HG03571 (cell line): Measurements from ENCODE around the gene JAG1.

Experiments used
- ATAC-seq: cut with Tn5 transposase; IDR thresholded peaks from one replicate; pipeline ENCODE4 v1.9.1; 2021; ENCODE audit not compliant: unreplicated experiment

The JAG1 gene

DNA sequence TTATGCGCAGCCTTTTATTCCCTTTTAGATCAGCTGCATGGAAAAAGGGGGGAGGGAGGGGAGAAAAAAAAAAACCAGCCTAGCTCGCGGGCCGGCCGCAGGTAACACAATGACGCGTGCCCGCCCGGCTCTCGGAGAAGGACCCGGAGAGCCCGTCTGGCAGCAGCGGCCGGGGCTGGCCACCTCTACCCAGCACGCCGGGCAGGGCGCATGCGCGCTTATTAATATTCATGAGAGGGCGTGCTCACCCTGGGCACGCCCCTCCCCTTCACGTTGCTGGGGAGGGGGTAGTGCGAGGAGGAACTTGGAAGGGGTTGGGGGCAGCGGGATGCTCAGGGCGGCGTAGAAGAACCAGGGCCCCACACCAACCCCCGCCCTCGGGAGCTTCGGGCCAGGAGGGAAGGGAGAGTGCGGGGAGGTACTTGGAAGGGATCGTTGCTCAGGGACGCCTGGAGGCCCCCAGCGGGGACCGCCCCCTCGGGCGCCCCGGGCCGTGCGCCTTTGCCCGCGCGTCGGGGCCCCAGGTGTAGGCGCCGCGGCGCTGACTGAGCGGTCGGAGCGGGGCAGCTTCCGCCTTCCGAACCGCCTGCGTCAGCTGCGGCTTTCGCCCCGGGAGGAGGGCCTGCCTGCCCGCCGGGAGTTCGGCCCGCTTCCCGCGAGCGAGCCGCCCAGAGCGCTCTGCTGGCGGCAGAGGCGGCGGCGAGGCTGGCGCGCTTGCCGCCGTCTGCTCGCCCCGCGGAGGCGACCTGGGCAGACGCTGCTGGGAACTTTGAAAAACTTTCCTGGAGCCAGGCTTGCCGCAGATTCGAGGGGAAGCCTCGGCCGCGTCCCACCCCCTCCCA, at the start of gene JAG1:
TSS of gene JAG1 (minus strand) at position 158 of the 842 bp plus-strand sequence. CDS start 469 bp downstream, outside the sequence.
- peak; percentile 64 for ATAC-seq

DNA sequence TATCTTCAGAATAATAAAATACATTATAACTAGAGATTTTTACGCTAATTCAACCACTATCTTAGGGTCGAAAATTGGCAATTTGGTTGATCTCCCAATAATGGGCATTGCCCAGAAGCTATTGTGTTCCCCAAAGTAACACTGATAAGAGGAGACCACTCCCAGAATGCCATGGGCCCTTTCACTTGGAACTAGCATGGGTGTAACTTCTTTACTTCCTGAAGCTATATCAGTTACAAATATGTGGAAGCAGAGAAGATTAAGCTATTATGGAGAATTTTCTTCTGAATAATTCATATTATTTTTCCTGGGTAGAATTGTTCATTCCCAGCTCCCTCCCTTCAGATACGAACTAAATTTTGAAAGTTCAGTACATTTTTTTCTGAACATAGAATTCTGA, 48.2 kb upstream of the JAG1 start:
- ATAC-seq = no peak

DNA sequence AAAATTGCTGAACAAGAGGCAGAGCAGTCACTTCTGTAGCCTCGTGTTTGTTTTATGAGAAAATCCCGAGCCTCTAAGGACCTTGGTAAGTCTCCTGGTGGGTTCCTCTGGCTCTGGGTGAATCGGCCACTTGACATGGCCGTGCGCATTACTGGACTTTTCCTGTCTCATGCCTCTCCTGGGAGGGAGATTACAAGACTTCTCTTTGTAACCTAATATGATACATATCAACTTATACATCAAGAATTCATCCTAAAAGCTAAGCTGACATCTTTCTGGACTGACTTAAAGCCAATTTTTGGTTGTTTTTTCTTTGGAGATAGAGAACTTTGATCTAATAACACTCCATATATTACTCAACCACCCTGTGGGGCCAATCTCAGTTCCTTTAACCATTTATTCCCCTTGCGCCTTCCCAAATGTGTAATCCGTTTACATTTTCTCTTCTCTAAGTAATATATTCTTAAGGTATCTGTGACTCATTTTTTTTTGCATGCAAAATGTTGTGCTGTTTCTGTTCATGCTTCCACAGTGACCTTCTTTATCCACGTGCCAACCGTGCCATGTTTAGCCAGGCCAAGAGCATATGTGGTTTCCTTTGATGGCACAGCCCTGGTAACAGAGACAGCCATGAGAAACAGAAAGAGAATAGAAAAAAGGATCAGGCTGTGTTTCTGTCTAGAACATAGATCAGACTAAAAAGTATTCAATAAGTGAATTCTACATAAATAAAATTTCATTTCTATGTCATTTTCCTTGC, 47.5 kb upstream of the JAG1 start:
- no peak for ATAC-seq

DNA sequence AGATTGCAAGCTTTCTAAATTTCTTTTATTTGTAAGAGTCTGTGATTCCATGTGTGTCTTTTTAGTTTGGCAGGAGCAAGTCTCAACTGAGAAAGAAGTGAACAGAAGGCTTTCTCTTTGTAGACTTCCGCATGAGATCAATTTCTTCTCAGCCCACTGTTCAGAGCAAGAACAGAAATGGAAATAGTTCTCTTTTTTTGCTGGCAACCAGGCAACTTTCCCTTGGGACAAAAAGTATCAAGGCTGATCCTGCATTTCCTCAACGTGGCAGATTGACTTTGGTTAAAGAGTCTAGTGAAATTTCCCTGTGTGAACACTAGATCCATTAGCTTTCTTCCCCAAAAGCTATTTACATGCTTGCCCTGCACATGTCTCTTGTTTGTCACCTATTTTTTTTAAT, 46.8 kb upstream of the JAG1 start:
- ATAC-seq = no peak

DNA sequence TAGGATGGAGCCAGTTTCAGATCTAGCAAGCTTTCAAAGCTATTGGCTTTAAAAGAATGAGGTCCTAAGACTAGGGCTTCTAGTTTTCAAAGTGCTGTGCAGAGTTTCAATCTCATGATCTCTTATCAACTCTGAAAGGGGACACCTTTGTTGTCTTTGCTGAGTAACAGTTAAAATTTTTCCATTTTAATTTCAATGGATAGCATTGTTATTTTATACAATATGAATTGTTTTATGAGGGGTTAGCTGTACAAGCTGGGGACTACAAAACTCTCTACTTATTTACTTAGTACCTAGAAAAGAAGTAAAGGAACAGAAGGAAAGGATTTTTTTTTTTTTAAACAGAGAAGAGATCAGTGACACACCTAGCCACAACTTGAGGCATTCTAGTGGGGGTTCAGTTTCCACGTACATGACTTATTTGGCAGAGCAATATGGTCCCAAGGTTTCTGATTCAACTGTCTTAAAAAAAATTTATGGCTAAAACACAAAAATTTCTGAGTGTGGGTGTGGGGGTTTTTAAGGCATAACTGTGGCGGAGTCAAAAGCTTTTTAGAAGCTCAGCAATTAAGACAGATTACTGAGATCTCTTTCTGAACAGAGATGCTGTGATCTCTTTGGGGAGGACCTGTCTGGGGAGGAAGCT, 46.1 kb upstream of the JAG1 start:
- ATAC-seq = no peak

DNA sequence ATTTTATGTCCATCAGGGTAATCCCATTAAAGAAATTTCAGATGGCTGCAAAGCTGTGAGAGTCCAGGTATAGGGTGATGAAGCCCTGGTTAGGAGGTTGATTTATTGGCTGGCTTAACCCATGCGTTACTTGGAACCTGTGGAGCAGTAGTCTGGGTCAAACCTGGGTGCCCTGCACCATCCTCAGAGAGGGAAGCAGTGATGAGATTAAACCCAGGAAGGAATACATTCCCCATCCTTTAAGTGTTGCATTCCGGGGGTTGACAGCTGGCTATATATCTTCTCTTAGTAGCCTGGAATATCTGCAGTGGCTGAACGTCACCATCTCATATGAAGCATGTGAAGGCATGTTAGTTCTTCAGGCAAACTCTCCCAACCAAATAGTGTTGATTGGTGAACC, 44.9 kb upstream of the JAG1 start:
- no peak for ATAC-seq

DNA sequence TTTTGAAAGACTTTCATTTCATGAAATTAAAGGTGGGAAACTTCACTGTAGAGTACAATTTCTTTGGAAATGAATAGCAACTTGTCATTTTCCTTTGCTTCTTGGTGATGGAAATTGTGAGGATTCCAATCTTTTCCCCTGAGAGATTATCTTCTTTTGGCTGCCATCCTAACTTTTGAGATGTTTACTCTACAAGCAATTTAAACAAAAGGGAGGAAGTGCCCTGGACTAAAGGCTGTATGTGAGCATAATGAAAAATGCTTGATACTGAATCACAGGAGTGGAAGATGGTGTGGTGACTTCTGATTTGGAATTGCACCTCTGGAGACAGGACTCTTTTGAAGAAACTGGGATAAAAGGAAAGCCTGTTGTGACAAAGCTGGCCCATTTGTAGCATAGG, 43.1 kb upstream of the JAG1 start:
- no peak for ATAC-seq

DNA sequence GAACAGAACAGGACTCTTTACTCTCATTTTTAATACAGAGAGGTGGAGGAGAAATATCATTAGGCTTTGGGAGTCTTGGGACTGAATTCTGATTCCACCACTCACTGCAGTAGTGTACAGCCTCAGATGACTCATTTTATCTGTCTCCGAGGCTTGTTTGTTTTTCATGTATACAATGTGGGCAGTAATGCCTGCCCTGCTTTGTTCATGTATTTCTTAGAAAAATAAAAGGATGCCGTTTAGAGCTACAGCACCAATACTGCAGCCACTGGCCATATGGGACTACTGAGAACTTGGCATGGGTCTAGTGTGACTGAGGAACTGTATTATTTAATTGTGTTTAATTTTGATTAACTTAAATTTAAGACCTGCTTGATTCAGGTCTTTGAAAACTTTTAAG, 41.2 kb upstream of the JAG1 start:
- ATAC-seq = no peak

DNA sequence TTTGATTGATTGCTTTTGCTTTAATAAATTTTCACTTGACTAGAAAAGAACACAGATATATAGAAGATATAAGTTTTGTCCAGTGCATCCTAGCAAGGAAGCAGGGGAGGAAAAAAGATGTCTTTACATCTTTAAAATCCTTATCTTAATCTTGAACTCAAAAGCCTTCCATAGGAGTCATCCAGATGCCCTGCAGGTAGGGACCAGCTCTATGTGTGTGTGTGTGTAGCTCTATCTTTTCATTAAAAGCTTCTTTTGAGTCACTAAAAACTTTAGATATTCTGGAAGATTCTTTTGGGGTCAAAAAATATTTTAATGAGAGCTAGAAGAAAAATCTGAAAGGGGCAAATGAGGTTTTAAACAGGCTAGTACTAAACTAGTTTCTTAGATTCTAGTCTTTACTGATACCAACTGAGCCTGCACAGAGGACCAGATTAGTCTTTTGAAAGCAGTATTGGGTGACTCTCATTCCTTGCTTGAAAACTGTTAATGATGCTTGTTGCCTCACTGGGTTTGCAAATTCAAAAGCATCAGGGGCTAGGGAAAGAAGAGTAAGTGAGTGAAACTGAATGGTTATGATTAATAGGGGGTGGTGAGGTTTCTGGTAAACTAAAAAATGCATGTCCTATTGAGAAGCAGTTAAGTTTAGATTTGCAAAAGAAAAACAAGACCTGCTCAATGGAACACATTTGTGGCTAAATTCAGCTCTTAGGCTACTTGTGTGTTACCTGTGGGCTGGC, 40.6 kb upstream of the JAG1 start:
- no peak for ATAC-seq

DNA sequence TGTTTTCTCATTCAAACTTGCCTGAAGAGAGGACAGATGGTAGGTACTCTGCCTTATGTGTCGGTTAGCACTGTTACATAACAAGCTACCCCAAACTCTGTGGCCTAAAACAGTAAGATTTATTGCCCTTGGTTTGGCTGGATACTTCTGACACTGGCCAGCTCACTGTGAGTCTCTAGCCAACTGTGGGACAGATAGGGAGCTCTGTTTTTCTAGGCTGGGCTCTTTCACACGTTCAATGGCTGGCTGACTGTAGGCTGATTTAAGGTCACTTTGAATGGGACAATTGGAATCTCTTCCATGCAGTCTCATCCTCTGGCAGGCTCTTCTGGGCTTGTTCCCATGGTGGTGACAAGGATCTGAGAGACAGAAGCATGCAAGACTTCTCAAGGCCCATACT, 39.4 kb upstream of the JAG1 start:
- ATAC-seq = no peak

DNA sequence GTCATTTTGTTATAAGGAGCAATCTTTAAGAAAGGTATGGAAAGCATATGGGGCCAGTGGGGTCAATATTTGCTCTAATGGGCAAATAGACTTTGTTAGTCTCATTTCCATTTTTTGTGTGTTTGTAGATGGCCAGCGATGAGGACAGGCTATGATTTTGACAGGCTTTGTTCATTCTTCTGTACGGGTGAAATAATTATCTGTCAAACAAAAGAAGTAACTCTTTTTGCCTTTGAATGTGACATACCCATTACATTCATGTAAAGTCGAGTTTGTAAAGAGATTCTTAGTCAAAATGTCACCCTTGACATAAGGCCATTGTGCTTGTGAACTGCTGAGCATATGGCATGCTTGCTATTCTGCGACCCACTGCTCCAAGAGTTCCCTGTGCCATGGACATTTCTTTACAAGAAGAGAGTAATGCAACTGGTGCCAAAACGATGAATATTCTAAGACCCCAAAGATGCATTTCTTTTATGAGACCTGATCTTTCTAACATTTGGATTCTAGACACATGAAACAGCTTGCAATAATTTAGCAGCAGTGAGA, 38.2 kb upstream of the JAG1 start:
- ATAC-seq = no peak

DNA sequence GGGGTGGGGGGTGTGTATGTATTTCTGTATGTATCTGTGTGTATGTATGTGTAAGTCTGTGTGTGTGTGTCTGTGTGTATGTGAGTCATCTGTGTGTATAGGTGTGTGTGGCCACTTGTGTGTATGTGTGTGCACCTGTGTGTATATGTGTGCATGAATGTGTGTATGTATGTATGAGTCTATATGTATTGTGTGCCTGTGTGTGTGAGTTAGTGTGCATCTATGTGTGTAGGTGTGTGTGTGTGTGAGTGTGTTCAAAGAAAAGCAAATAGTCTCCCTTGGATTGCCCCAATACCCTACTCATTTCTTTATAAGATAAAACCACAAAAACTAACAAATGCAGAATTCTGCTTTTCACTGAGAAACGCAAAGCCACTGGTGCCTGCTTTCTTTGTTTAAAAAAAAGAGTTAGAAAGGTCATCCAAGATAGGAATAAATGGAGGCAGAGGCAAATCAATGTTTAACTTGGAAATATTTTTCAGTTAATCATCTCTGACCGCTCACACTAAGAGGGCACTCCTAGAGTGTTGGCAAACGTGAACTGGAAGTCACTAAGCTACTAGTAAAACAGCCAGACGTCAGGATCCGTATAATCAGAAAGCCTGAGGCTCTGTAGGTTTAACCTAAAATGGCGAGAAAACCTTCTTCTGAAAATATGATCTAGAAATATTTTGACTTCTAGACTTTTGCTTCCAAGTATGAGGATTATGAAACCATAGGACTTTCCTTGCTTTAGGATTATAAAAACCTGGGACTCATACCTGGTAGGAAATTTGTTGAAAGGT, 37.4 kb upstream of the JAG1 start:
- no peak for ATAC-seq

DNA sequence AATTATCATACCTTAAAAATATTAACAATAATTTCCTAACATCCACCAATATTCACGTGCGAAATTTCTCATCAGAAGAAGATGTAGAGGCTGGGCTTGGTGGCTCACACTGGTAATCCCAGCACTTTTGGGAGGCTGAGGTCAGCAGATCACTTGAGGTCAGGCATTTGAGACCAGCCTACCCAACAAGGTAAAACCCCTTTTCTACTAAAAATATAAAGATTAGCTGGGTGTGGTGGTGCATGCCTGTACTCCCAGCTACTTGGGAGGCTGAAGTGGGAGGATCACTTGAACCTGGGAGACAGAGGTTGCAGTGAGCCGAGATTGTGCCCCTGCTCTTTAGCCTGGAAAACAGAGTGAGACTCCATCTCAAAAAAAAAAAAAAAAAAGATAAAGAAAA, 36.1 kb upstream of the JAG1 start:
- ATAC-seq = no peak

DNA sequence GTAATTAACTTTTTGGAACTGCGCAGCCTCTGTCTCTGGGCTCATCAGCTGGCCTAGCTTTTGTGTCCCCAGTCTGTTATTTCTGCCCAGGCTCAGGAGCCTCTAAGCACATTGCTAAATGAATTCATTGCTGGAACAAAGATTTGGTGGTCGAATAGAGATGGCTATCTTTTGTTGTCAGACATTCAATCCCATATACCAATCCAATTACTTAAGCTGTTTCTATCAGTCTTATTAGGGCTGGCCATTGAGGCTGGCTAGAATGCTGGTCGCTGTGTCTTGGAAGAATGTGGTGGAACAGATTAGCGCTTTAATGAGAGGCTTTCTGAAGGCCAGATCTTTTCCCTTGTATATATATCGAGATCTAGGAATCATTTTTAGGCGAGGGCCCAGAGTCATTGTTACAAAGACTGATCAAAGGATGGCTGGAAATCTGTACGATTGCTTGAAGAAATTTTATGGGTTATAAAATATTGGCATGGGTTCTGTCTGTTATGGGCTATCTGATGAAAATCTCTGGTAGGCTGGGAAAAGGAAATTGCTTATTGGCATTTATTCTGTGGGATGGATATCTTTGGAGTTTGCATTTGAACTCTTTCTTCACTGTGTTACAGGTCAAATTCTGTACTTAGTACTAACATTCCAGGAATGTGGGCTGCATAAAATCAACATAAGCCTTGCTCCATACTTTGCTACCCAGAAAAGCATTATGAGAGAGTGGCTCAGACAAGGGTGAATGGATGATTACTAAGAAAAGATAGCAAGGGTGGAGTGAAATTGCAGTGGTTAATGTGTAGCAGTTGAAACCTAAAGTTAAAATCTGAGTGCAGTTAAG, 34.8 kb upstream of the JAG1 start:
- no peak for ATAC-seq

DNA sequence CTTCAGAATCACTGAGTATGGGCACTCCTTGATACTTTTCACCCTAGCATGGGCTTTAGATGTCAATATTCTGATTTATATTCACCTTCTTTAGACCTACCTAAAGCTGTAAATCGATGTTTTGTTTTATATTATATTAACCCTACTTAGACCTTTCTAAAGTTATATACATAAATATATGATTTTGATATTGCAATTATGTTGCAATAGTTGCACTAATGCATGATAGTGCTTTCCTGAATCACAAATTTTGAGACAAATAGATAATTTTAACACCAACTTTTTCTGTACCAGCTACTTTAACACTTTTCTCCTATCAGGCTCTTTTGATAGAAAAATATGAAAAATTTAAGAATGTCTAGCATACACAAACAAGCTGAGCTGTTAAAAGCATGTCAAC, 34.0 kb upstream of the JAG1 start:
- ATAC-seq = no peak

DNA sequence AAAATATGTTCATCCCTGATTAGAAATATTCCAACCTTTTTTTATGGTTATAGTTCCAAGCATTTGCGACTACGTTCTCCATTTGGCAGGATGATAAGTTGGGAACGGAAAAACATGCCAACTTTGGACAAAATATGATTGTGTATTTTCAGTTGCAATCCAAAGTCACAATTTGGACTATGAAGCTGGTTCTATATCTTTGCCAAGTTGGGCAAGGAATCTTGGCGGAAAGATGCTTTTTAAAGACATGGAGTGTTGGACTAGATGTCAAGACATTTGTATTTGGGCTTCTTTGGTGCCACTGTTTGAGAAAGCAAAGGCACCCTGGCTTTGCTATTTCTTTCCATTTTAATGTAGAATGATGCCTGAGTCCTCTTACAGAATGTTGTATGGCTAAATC, 33.3 kb upstream of the JAG1 start:
- ATAC-seq = no peak

DNA sequence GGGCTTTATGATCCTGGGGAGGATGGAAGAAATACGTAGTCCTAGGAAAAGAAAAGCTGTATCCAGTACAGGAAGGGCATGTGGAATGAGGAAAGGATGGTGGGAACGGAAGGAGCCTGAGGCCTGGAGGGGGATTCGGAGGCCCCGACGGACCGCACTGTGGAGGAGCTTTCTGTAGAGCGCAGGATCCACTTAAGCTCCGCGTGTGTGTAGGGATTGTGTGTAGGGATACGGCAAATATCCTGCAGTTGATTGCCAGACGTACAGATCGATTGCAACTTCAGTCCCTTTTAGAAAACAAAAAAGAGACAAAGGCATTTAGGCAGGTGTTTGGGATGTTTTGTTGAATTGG, 32.6 kb upstream of the JAG1 start:
- no peak for ATAC-seq

DNA sequence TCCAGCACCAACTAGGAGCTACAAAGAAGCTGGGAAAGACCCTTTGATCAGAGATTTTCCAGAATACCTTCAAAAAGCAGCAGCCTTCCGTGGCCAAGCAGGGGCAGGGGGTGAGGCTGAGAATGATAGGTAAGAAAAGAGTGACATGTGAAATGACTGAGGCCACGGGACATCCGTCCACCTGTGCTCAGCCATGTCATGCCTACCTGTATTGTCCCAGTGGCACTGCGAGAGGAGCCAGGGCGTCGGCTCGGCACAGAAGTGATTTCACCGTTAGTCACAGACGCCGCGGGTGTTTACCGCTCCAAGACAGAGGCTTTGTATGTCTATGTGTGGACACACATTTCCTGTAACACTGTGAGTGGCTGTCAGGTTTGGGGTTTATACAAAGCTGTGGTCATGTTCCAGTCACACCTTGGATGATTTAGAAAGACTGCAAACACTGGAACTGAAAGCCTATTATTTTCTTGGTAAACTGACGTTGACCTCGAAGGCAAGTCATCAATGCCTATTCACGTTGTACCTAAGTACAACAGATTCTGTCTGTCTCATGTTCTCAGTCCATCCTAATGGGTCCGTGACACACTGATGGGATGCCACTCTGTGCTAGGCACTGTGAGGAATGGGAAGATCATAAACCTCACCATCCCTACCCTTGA, 32.1 kb upstream of the JAG1 start:
- no peak for ATAC-seq

DNA sequence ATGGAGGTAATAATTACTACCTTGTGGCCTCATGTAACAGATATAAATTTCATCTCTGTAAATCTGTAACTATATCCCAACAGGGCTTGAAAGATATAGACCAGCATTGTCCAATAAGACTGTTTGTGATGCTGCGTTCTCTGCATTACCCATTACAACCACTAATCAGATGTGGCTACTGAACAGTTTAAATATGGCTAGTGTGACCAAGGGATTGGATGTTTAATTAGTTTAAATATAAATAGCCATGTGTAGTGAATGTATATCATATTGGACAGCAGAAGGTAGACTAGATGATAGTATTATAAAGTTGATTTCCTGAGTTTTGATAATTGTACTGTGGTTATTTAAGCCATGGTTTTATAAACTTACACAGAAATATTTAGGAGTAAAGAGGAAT, 27.8 kb upstream of the JAG1 start:
- ATAC-seq = no peak
